HepG2 (cell line): ENCODE results near the gene PIGO. TPM values are rescaled to one million over a fixed set of nuclear protein-coding genes. Genes with fewer than 3 reads are reported as not detected.

Source experiments
- ATAC-seq: fragments of 200-7000 bp; cut with Tn5 transposase; 3 replicates; pipeline ENCODE4 v1.9.1; 2020; ENCODE audit warnings: mild to moderate bottlenecking, moderate library complexity
- BruUV-seq: library from RNA; stranded (reverse); fragments of 400-500 nt; replicated peaks from 2 replicates; lab custom pipeline; 2021; lab: Mats Ljungman, UMichigan
- CTCF ChIA-PET: fragments of 300-600 bp; formaldehyde crosslinking; extraction: SDS; loops from one replicate; lab custom pipeline; 2021; ENCODE audit warnings: low total read pairs, inconsistent platforms, low intra/inter-chr PET ratio; lab: Yijun Ruan, JAX
- POLR2A ChIA-PET: fragments of 350-600 bp; sonication (Branson Sonifier 250); formaldehyde crosslinking; loops from one replicate; lab custom pipeline; 2020; ENCODE audit warnings: antibody characterized with exemption, inconsistent platforms; lab: Yijun Ruan, JAX
- DNase-seq: peaks from one replicate; pipeline ENCODE4 v3.0.0-alpha.2; 2015; ENCODE audit warnings: low spot score
- FAIRE-seq: peaks from 3 replicates; lab custom pipeline; 2011; peaks lifted over from hg19 to GRCh38; lab: Jason Lieb, UNC
- H2AFZ ChIP-seq: one replicate; pipeline ENCODE4 v1.6.1; 2011; ENCODE audit warnings: low read length, inconsistent platforms
- H3K27ac ChIP-seq: fragments of 300-600 bp; 3 replicates; pipeline ENCODE4 v1.8.0; 2011; ENCODE audit warnings: mixed run types, mild to moderate bottlenecking, mixed read lengths, low read length, inconsistent platforms; ENCODE audit not compliant: insufficient read depth; ENCODE audit errors: extremely low read length
- H3K27me3 ChIP-seq, 2 experiments: fragments of 200-600 bp in 1 of 2; 2 replicates in 1 of 2; 3 replicates in 1 of 2; pipeline versions ENCODE4 v1.6.0 to v1.8.0; 2011; ENCODE audit warnings: low read length in 2 of 2, mild to moderate bottlenecking in 2 of 2, moderate library complexity in 2 of 2, inconsistent platforms in 1 of 2; ENCODE audit not compliant: insufficient read depth in 2 of 2, control insufficient read depth in 1 of 2
- H3K36me3 ChIP-seq, 2 experiments: fragments of 200-600 bp in 1 of 2; replicated peaks in 1 of 2; 2 replicates in 1 of 2; 3 replicates in 1 of 2; pipeline versions ENCODE4 v1.5.1 to v1.8.0; 2011; ENCODE audit warnings: low read length in 2 of 2, inconsistent platforms in 1 of 2; ENCODE audit not compliant: insufficient read depth in 2 of 2, control insufficient read depth in 1 of 2
- H3K4me1 ChIP-seq: 2 replicates; pipeline ENCODE4 v1.5.1; 2012; ENCODE audit warnings: low read length, inconsistent platforms; ENCODE audit not compliant: insufficient read depth
- H3K4me2 ChIP-seq: 2 replicates; pipeline ENCODE4 v1.6.0; 2011; ENCODE audit warnings: low read depth, low read length, inconsistent platforms
- H3K4me3 ChIP-seq, 3 experiments: fragments of 200-600 bp in 1 of 3; sonication (generic), shearing (Covaris generic) in 1 of 3; replicated peaks in 1 of 3; 2 replicates each; pipeline ENCODE4 v1.5.1; 2011 to 2016; ENCODE audit warnings: low read length in 3 of 3, inconsistent platforms in 2 of 3, low read depth in 2 of 3, mild to moderate bottlenecking in 2 of 3, control low read depth in 1 of 3, mixed read lengths in 1 of 3; ENCODE audit not compliant: insufficient read depth in 1 of 3
- H3K79me2 ChIP-seq: one replicate; pipeline ENCODE4 v1.6.1; 2011; ENCODE audit warnings: low read length, inconsistent platforms; ENCODE audit not compliant: insufficient read depth
- H3K9ac ChIP-seq: 2 replicates; pipeline ENCODE4 v1.6.0; 2011; ENCODE audit warnings: mild to moderate bottlenecking, low read depth, low read length, inconsistent platforms; ENCODE audit not compliant: insufficient read depth
- H3K9me3 ChIP-seq: 2 replicates; pipeline ENCODE4 v1.5.1; 2012; ENCODE audit warnings: mild to moderate bottlenecking, low read length
- H4K20me1 ChIP-seq: 2 replicates; pipeline ENCODE4 v1.6.0; 2011; ENCODE audit warnings: inconsistent platforms, mild to moderate bottlenecking, low read length, moderate library complexity; ENCODE audit not compliant: insufficient read depth
- WGBS: methylation state at CpG from one replicate; pipeline ENCODE4 v1.1.6; 2017; ENCODE audit warnings: low lambda C conversion rate; 5-methylcytosine and 5-hydroxymethylcytosine counted together
- in situ Hi-C: cut with HindIII; loops from 2 replicates; pipeline ENCODE4 v1.10.0; 2017; ENCODE audit warnings: low pct_unique_long_range_greater_than_20kb; ENCODE audit not compliant: extremely low pct_ligation_motif_present
- intact Hi-C: fragments of 100-400 bp; cut with micrococcal nuclease; formaldehyde crosslinking; loops from one replicate; pipeline ENCODE4 v1.10.0; 2022; ENCODE audit not compliant: unreplicated experiment
- polyA plus RNA-seq, 8 experiments: library from polyadenylated mRNA; depleted of rRNA in 3 of 8; stranded (reverse) in 7 of 8; unstranded in 1 of 8; fragments of >200 nt; fragmentation: Illumina TruSeq in 4 of 8; extraction: Trizol in 4 of 8; gene quantifications; 2 replicates each; pipeline versions ENCODE4 v1.2.1 to v1.2.3, GENCODE V29; 2011 to 2016; ENCODE audit warnings: low read depth in 4 of 8, missing spikeins in 1 of 8, mixed read lengths in 1 of 8; ENCODE audit not compliant: insufficient read depth in 1 of 8
- total RNA-seq, 5 experiments: library from RNA; depleted of rRNA; stranded (reverse); fragments of >200 nt; fragmentation: Illumina TruSeq; extraction: Trizol; gene quantifications; 2 replicates each; pipeline ENCODE4 v1.2.3, GENCODE V29; 2016; ENCODE audit warnings: low read depth in 1 of 5
- TF ChIP-seq, protein P1 (sequence below): sonication (generic); formaldehyde crosslinking; IDR thresholded peaks from 2 replicates; pipeline ENCODE4 v1.4.0; 2020; ENCODE audit warnings: missing genetic modification reagents, borderline replicate concordance

The PIGO gene
- total and polyA plus RNA-seq, 2 of the 13 experiments (the other 11 are each of a cell fraction or from before 2014, with no cell fraction given), result 20.5 to 26.2 TPM

DNA sequence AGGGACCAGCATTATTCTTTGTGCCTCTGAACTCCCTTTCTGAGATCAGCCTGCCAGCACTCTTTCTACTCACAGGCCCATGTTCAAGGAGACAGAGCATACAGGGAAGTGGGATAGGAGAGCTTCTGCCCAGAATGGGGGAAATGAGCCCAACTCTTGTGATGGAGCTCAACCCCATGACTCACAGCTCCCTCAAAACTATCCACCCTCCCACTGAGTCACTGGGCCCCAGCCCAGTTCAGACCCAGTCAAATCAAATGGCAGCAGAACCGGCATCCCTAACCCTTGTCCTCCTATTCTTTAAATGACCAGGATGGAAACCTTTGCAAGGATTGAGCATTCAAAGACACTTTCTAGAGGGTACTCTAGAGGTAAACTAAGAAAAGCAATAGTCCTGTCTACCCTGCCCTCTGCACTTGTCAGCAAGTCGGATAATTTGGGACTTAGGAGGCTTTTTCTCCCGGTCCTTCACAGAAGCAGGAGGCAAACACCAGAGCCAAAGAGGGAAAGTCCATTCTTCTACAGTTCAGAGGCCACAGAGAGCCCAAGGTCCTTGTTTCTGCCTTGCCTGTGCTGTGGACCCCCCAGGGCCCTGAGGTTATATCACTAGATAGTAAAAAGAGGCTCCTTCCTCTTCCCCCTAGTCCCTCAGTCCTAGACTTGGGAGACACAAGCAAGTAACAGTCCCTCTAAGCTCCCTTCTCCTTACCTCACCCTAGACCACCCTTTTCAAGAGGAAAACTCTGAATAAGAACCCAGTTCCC is 16.0 kb upstream of the PIGO start:
- H3K36me3 ChIP-seq, result no peaks in the 10 kb centered on the region
- H3K4me1 ChIP-seq, result peaks cover 48% of the 10 kb centered on the region
- ChIA-PET POLR2A (interaction anchor here (0.8 to 2.5 kb wide), 6 partner anchors 10 to 145 kb away, joined by 3 to 17 read pairs (median 7); partner anchors contain the start of genes FANCG, PIGO, STOML2 and UNC13B), CTCF (no interaction called here)
- 0 out of 2 replicates have a peak overlapping the region, but pooled peaks have one; percentile 16 for H3K9ac ChIP-seq
- no peaks in the 10 kb centered on the region for H3K79me2 ChIP-seq
- H3K27me3 ChIP-seq, result no peaks in the 10 kb centered on the region; a peak in 1 of 5 replicates
- DNase-seq (no peak), FAIRE-seq (no peak), ATAC-seq (no peak)
- TF ChIP-seq, protein P1, sequence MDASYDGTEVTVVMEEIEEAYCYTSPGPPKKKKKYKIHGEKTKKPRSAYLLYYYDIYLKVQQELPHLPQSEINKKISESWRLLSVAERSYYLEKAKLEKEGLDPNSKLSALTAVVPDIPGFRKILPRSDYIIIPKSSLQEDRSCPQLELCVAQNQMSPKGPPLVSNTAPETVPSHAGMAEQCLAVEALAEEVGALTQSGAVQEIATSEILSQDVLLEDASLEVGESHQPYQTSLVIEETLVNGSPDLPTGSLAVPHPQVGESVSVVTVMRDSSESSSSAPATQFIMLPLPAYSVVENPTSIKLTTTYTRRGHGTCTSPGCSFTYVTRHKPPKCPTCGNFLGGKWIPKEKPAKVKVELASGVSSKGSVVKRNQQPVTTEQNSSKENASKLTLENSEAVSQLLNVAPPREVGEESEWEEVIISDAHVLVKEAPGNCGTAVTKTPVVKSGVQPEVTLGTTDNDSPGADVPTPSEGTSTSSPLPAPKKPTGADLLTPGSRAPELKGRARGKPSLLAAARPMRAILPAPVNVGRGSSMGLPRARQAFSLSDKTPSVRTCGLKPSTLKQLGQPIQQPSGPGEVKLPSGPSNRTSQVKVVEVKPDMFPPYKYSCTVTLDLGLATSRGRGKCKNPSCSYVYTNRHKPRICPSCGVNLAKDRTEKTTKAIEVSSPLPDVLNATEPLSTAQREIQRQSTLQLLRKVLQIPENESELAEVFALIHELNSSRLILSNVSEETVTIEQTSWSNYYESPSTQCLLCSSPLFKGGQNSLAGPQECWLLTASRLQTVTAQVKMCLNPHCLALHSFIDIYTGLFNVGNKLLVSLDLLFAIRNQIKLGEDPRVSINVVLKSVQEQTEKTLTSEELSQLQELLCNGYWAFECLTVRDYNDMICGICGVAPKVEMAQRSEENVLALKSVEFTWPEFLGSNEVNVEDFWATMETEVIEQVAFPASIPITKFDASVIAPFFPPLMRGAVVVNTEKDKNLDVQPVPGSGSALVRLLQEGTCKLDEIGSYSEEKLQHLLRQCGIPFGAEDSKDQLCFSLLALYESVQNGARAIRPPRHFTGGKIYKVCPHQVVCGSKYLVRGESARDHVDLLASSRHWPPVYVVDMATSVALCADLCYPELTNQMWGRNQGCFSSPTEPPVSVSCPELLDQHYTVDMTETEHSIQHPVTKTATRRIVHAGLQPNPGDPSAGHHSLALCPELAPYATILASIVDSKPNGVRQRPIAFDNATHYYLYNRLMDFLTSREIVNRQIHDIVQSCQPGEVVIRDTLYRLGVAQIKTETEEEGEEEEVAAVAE (CRISPR knock-in tag), result no peak
- H3K27ac ChIP-seq, result no peak overlapping the region
- intact Hi-C loops, result no loop called here
- H2AFZ ChIP-seq, result peak overlapping the region; percentile 2
- H3K4me3 ChIP-seq, result peak overlapping the region in 1 of 3 experiments; percentile 53; a peak in 1 of 6 replicates
- no peaks in the 10 kb centered on the region for H3K9me3 ChIP-seq
- in situ Hi-C loops, result loop anchor here (10.0 kb wide), 1 partner anchor 542 kb away; the partner anchor contains the start of genes CCDC107, RMRP and SIT1
- 29% methylated on average over 2 of the region's 3 CpGs for WGBS
- H3K4me2 ChIP-seq, result peak overlapping the region; percentile 78
- no peaks in the 10 kb centered on the region for H4K20me1 ChIP-seq
- BruUV-seq, result no TSS peak
